ENCODE results near the gene KCTD7. TPM values are rescaled to one million over a fixed set of nuclear protein-coding genes. Genes with fewer than 3 reads are reported as not detected.

Gene KCTD7
- total and polyA plus RNA-seq, 4 donors: 1.4 to 5.1 (median 2.9) TPM

DNA sequence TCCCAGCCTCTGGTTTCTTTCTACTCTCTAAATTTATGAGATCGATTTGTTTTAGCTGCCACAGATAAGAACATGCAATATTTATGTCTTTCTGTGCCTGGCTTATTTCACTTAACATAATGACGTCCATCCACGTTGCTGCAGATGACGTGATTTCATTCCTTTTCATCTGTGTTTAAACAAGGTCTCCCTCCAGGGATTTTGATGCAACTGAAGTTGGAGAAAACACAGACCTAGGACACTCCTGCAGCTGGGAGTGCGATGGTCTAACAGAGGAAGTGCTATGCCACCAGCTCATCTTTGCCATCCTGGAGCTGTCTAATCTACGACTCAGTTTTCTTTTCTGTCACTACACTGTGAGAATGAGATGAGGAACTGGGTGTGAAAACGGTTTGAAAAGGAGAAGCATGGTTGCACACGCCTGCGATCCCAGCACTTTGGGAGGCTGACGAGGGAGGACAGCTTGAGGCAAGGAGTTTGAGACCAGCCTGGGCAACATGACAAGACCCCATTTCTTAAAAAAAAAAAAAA is 1.5 kb upstream of the KCTD7 start:
- peaks cover 4 to 19% (median 9%) of the 10 kb centered on the region in 4 donors for H3K4me1 ChIP-seq (ENCODE audit: control insufficient read depth in 4 of 4, insufficient read depth in 4 of 4, low read length in 3 of 4)
- H3K9me3 ChIP-seq (ENCODE audit: control insufficient read depth in 4 of 4, low read length in 3 of 4): no peaks in the 10 kb centered on the region
- H3K27me3 ChIP-seq (ENCODE audit: control insufficient read depth in 4 of 4, insufficient read depth in 4 of 4, low read length in 3 of 4): no peaks in the 10 kb centered on the region
- WGBS: 64% methylated on average over 10 of the region's 10 CpGs
- no peaks in the 10 kb centered on the region for H3K36me3 ChIP-seq (ENCODE audit: control insufficient read depth in 4 of 4, insufficient read depth in 3 of 4, low read depth in 1 of 4, low read length in 3 of 4)
- DNase-seq (ENCODE audit: low spot score): no peak
- H3K9ac ChIP-seq (ENCODE audit: low read depth in 1 of 2, low read length in 2 of 2): no peak overlapping the region
- TF ChIP-seq TAF1 (conservative IDR thresholded peaks at IDR 0.05): no peak
- no peak for TF ChIP-seq NR2F2 (IDR thresholded peaks at IDR 0.05)
- no peak for TF ChIP-seq SP1 (IDR thresholded peaks at IDR 0.05)
- TF ChIP-seq, protein P1, sequence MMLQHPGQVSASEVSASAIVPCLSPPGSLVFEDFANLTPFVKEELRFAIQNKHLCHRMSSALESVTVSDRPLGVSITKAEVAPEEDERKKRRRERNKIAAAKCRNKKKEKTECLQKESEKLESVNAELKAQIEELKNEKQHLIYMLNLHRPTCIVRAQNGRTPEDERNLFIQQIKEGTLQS (IDR thresholded peaks at IDR 0.05): no peak
- no peak for TF ChIP-seq HNF4G (IDR thresholded peaks at IDR 0.05)
- TF ChIP-seq GABPA (IDR thresholded peaks at IDR 0.05 in 1 of 2, conservative IDR thresholded peaks at IDR 0.05 in 1 of 2): no peak
- TF ChIP-seq FOXA1 (IDR thresholded peaks at IDR 0.05): no peak
- TF ChIP-seq EGR1 (IDR thresholded peaks at IDR 0.05; ENCODE audit: low read depth in 2 of 2): no peak
- no peak for TF ChIP-seq FOXA2 (IDR thresholded peaks at IDR 0.05)
- TF ChIP-seq YY1 (IDR thresholded peaks at IDR 0.05): no peak
- TF ChIP-seq, protein P2, sequence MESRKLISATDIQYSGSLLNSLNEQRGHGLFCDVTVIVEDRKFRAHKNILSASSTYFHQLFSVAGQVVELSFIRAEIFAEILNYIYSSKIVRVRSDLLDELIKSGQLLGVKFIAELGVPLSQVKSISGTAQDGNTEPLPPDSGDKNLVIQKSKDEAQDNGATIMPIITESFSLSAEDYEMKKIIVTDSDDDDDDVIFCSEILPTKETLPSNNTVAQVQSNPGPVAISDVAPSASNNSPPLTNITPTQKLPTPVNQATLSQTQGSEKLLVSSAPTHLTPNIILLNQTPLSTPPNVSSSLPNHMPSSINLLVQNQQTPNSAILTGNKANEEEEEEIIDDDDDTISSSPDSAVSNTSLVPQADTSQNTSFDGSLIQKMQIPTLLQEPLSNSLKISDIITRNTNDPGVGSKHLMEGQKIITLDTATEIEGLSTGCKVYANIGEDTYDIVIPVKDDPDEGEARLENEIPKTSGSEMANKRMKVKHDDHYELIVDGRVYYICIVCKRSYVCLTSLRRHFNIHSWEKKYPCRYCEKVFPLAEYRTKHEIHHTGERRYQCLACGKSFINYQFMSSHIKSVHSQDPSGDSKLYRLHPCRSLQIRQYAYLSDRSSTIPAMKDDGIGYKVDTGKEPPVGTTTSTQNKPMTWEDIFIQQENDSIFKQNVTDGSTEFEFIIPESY (IDR thresholded peaks at IDR 0.05): no peak
- no peak for TF ChIP-seq JUND (IDR thresholded peaks at IDR 0.05)
- TF ChIP-seq RXRA (IDR thresholded peaks at IDR 0.05): no peak
- TF ChIP-seq, protein P3, sequence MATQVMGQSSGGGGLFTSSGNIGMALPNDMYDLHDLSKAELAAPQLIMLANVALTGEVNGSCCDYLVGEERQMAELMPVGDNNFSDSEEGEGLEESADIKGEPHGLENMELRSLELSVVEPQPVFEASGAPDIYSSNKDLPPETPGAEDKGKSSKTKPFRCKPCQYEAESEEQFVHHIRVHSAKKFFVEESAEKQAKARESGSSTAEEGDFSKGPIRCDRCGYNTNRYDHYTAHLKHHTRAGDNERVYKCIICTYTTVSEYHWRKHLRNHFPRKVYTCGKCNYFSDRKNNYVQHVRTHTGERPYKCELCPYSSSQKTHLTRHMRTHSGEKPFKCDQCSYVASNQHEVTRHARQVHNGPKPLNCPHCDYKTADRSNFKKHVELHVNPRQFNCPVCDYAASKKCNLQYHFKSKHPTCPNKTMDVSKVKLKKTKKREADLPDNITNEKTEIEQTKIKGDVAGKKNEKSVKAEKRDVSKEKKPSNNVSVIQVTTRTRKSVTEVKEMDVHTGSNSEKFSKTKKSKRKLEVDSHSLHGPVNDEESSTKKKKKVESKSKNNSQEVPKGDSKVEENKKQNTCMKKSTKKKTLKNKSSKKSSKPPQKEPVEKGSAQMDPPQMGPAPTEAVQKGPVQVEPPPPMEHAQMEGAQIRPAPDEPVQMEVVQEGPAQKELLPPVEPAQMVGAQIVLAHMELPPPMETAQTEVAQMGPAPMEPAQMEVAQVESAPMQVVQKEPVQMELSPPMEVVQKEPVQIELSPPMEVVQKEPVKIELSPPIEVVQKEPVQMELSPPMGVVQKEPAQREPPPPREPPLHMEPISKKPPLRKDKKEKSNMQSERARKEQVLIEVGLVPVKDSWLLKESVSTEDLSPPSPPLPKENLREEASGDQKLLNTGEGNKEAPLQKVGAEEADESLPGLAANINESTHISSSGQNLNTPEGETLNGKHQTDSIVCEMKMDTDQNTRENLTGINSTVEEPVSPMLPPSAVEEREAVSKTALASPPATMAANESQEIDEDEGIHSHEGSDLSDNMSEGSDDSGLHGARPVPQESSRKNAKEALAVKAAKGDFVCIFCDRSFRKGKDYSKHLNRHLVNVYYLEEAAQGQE (IDR thresholded peaks at IDR 0.05): no peak
- TF ChIP-seq, protein P4, sequence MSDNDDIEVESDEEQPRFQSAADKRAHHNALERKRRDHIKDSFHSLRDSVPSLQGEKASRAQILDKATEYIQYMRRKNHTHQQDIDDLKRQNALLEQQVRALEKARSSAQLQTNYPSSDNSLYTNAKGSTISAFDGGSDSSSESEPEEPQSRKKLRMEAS (IDR thresholded peaks at IDR 0.05): no peak
- no peak for TF ChIP-seq HNF4A (conservative IDR thresholded peaks at IDR 0.05)
- no peak overlapping the region for H3K27ac ChIP-seq (ENCODE audit: low read depth in 1 of 2, low read length in 2 of 2)
- H3K4me3 ChIP-seq (ENCODE audit: low read depth in 1 of 3, low read length in 3 of 3): no peak overlapping the region

DNA sequence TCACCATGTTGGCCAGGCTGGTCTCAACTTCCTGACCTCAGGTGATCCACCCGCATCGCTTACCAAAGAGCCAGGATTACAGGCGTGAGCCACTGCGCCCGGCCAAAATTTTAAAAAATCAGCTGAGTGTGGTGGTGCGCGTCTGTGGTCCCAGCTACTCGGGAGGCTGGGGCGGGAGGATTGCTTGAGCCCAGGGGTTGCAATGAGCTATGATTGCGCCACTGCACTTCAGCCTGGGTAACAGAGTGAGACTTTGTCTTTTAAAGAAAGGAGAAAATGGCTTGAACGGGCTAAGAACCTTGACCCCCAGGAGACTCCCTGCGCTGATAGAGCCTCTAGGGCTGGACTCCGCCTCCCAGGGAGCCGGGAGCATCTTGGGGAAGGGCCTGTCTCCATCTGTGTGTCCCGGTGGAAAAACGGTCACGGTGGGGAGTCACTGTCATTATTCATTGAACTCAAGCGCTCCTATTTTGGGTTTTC is 760 bp upstream of the KCTD7 start:
- peak overlapping the region; percentile 84 to 87 for H3K27ac ChIP-seq (ENCODE audit: low read depth in 1 of 2, low read length in 2 of 2)
- H3K36me3 ChIP-seq (ENCODE audit: control insufficient read depth in 4 of 4, insufficient read depth in 3 of 4, low read depth in 1 of 4, low read length in 3 of 4): no peaks in the 10 kb centered on the region
- H3K27me3 ChIP-seq (ENCODE audit: control insufficient read depth in 4 of 4, insufficient read depth in 4 of 4, low read length in 3 of 4): no peaks in the 10 kb centered on the region
- peak overlapping the region; percentile 77 to 88 for H3K9ac ChIP-seq (ENCODE audit: low read depth in 1 of 2, low read length in 2 of 2)
- H3K4me1 ChIP-seq (ENCODE audit: control insufficient read depth in 4 of 4, insufficient read depth in 4 of 4, low read length in 3 of 4): peaks cover 4 to 19% (median 9%) of the 10 kb centered on the region in 4 donors
- TF ChIP-seq, protein P3 (IDR thresholded peaks at IDR 0.05): no peak
- peak; percentile 30 to 48 for TF ChIP-seq HNF4A (conservative IDR thresholded peaks at IDR 0.05)
- no peak for TF ChIP-seq FOXA1 (IDR thresholded peaks at IDR 0.05)
- TF ChIP-seq, protein P4 (IDR thresholded peaks at IDR 0.05): no peak
- TF ChIP-seq HNF4G (IDR thresholded peaks at IDR 0.05): no peak
- TF ChIP-seq RXRA (IDR thresholded peaks at IDR 0.05): peak; percentile 32 to 36
- no peak for TF ChIP-seq TAF1 (conservative IDR thresholded peaks at IDR 0.05)
- TF ChIP-seq EGR1 (IDR thresholded peaks at IDR 0.05; ENCODE audit: low read depth in 2 of 2): no peak
- no peak for DNase-seq (ENCODE audit: low spot score)
- H3K4me3 ChIP-seq (ENCODE audit: low read depth in 1 of 3, low read length in 3 of 3): peak overlapping the region; percentile 63 to 84 (median 78)
- 1% methylated on average over 18 of the region's 18 CpGs for WGBS
- H3K9me3 ChIP-seq (ENCODE audit: control insufficient read depth in 4 of 4, low read length in 3 of 4): no peaks in the 10 kb centered on the region
